ENCODE data around the gene SCUBE3. TPM values are rescaled to one million over a fixed set of nuclear protein-coding genes. Genes with fewer than 3 reads are reported as not detected.

SCUBE3 gene
- total RNA-seq, 4 donors from 2014 or later, result 0.03 to 0.19 TPM; not detected in 2

DNA sequence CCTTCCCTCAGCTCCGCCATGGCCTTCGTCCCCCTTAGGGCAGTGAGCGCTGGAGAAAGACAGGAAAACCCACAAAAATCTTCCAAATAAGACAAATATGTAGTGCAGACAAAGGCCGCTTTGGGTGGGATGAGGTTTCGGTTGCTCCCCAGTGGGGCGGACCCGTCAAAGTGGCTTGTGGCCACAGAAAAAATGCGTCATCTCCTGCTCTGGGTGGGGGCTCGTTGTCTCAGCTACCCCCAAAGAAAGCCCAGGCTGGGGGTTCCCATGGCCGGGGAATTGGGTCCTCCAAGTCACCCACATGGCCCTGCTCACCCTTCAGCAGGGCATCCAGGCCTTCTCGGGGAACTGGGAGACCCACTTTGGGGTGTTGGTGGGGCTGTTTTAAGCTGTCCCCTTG, 21.9 kb upstream of the SCUBE3 start:
- peaks cover 0 to 22% (median 0%) of the 10 kb centered on the region in 3 donors for H3K4me1 ChIP-seq
- H3K27me3 ChIP-seq, result no peaks in the 10 kb centered on the region
- WGBS, 2 donors, result 92 to 100% methylated on average over 4 to 7 of the region's 11 CpGs
- no peak overlapping the region for H3K27ac ChIP-seq
- TF ChIP-seq POLR2A (IDR thresholded peaks at IDR 0.05), result no peak
- TF ChIP-seq, protein P1, sequence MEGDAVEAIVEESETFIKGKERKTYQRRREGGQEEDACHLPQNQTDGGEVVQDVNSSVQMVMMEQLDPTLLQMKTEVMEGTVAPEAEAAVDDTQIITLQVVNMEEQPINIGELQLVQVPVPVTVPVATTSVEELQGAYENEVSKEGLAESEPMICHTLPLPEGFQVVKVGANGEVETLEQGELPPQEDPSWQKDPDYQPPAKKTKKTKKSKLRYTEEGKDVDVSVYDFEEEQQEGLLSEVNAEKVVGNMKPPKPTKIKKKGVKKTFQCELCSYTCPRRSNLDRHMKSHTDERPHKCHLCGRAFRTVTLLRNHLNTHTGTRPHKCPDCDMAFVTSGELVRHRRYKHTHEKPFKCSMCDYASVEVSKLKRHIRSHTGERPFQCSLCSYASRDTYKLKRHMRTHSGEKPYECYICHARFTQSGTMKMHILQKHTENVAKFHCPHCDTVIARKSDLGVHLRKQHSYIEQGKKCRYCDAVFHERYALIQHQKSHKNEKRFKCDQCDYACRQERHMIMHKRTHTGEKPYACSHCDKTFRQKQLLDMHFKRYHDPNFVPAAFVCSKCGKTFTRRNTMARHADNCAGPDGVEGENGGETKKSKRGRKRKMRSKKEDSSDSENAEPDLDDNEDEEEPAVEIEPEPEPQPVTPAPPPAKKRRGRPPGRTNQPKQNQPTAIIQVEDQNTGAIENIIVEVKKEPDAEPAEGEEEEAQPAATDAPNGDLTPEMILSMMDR (IDR thresholded peaks at IDR 0.05), result no peak
- no peak overlapping the region for H3K4me3 ChIP-seq
- intact Hi-C loops (cut with DNase I), result no loop called here
- no peak for DNase-seq
- H3K36me3 ChIP-seq, result no peaks in the 10 kb centered on the region
- H3K9me3 ChIP-seq, result no peaks in the 10 kb centered on the region

DNA sequence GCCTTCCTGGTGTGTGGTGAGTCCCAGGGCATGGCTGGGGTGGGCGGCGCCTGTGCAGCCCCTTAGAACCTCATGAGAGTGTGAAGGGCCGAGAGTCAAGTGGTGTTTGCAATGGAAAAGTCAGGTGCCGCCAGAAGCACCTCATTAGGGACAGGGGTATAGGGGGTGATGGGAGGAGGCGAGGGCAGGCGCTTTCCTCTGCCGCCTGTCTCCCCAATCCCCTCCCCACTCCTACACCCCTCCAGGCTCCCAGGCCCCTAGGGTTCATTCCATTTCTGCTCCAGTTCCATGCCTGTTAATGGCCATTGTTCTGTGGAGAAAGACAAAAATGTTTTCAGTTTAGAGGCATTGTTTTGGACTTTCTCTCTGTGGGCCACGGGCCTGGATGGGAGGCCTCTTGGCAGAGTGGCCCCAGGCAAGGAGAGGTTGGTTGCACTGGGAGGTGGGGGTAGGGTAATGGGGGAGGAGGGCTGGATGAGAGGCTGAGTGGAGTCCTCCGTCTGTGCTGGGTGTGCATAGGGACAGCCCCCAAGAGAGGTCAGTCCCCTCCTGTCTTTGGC, 21.4 kb upstream of the SCUBE3 start:
- no peak for DNase-seq
- H3K36me3 ChIP-seq, result no peaks in the 10 kb centered on the region
- WGBS, 2 donors, result 78 to 81% methylated on average over 5 to 6 of the region's 9 CpGs
- H3K4me3 ChIP-seq, result no peak overlapping the region
- no peaks in the 10 kb centered on the region for H3K9me3 ChIP-seq
- intact Hi-C loops (cut with DNase I), result no loop called here
- TF ChIP-seq POLR2A (IDR thresholded peaks at IDR 0.05), result no peak
- TF ChIP-seq, protein P1 (IDR thresholded peaks at IDR 0.05), result no peak
- H3K27ac ChIP-seq, result no peak overlapping the region
- peaks cover 0 to 4% (median 0%) of the 10 kb centered on the region in 4 donors for H3K27me3 ChIP-seq
- peaks cover 0 to 22% (median 0%) of the 10 kb centered on the region in 3 donors for H3K4me1 ChIP-seq

DNA sequence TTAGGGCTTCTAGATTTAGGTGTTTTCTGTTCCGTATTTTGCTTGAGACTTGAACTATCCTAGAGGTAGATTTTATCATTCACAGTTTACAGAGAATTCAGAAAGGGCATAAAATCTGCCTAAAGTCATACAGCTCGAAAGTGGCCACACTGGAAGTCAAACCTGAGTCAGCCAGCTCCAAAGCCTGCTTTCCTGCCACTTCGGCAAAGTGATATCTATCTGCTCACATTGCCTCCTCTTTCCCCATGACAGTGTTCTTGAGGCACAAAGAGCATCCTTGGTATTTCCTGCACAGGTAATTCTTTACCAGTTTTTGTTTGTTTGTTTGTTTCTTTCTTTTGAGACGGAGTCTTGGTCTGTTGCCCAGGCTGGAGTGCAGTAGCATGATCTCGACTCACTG, 19.4 kb upstream of the SCUBE3 start:
- H3K9me3 ChIP-seq, result no peaks in the 10 kb centered on the region
- H3K36me3 ChIP-seq, result no peaks in the 10 kb centered on the region
- peaks cover 0 to 15% (median 0%) of the 10 kb centered on the region in 4 donors for H3K27me3 ChIP-seq
- WGBS, 2 donors, result 69 to 87% methylated on average over 5 of the region's 5 CpGs
- peaks cover 0 to 9% (median 0%) of the 10 kb centered on the region in 3 donors for H3K4me1 ChIP-seq
- H3K4me3 ChIP-seq, result no peak overlapping the region
- TF ChIP-seq POLR2A (IDR thresholded peaks at IDR 0.05), result no peak
- TF ChIP-seq, protein P1 (IDR thresholded peaks at IDR 0.05), result no peak
- DNase-seq, result no peak
- intact Hi-C loops (cut with DNase I), result no loop called here
- H3K27ac ChIP-seq, result no peak overlapping the region

DNA sequence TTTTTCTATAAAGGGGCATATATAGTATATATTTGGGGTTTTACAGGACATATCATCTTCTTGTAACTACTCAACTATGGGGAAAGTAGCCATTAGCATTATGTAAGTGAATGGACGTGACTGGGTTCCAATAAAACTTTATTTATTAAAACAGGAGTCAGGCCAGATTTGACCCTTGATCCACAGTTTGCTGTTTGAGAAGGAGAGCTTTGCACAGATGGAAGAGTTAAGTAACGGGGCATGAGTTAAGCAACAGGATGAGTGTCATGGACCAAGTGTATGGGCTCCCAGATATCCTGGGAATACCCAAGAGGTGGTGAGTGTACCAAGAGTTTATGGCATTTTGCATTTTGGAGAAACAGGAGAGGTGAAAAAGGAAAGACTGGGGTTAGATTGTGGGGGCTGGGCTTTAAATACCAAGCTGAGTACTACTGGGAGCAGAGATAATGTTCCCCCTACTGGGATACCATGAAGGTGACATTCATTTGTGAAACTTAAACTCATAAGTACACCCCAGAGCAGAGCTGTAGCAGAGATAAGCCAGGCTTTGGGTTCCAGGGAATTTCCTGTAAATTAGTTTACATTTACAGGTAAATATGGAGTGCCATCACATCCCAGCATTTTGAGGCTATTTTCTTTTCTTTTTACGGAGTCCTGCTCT, 18.5 kb upstream of the SCUBE3 start:
- DNase-seq, result no peak
- Histone ChIP-seq H3K4me1 (peaks cover 0 to 6% (median 0%) of the 10 kb centered on the region in 3 donors), H3K4me3 (no peak overlapping the region), H3K27ac (no peak overlapping the region), H3K27me3 (peaks cover 0 to 15% (median 0%) of the 10 kb centered on the region in 4 donors), H3K36me3 (no peaks in the 10 kb centered on the region), H3K9me3 (no peaks in the 10 kb centered on the region)
- WGBS, 2 donors, result 82 to 83% methylated on average over 3 of the region's 3 CpGs
- intact Hi-C loops (cut with DNase I), result no loop called here
- TF ChIP-seq, protein P1 (IDR thresholded peaks at IDR 0.05), result no peak
- TF ChIP-seq POLR2A (IDR thresholded peaks at IDR 0.05), result no peak

DNA sequence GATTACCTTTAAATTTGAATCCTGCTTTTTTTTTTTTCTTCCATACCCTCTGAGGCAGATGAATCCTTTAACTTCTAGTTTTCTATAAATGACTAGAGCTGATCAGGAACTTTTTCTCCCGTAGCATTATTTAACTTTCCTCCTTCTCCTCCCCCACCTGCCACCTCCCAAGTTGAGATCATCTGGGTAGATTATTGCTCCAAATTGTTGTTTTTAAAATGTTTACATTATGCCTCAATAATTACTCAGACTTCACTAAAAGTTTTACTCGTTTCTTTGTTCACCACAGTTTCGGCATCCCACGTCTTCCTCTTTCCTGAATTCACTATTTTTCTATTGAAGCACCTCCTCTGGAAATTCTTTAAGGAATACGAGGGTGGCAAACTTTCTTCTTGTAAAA, 16.6 kb upstream of the SCUBE3 start:
- H3K27me3 ChIP-seq, result peaks cover 0 to 20% (median 0%) of the 10 kb centered on the region in 4 donors
- TF ChIP-seq, protein P1 (IDR thresholded peaks at IDR 0.05), result no peak
- no peak for TF ChIP-seq POLR2A (IDR thresholded peaks at IDR 0.05)
- H3K36me3 ChIP-seq, result no peaks in the 10 kb centered on the region
- H3K27ac ChIP-seq, result no peak overlapping the region
- intact Hi-C loops (cut with DNase I), result no loop called here
- H3K4me3 ChIP-seq, result no peak overlapping the region
- DNase-seq, result no peak
- H3K9me3 ChIP-seq, result no peaks in the 10 kb centered on the region
- peaks cover 0 to 6% (median 0%) of the 10 kb centered on the region in 3 donors for H3K4me1 ChIP-seq
- 38 to 50% methylated on average over 5 of the region's 5 CpGs for WGBS, 2 donors
